PFSK-1 (cell line): Measurements from ENCODE around the gene CHMP2B.

Experiments
- FOXP2 ChIP-seq: optimal IDR thresholded peaks from 2 replicates; pipeline ENCODE3; 2011; ENCODE audit warnings: borderline replicate concordance, control low read depth, inconsistent platforms; ENCODE audit not compliant: insufficient read depth; ENCODE audit errors: extremely low read length, extremely low read depth
- POLR2AphosphoS5 ChIP-seq: IDR thresholded peaks from 2 replicates; pipeline ENCODE4 v1.6.1; 2012; ENCODE audit warnings: low read depth, mild to moderate bottlenecking, control low read depth, low read length, moderate library complexity
- REST ChIP-seq, 2 experiments: IDR thresholded peaks; 2 replicates each; pipeline versions ENCODE4 v1.6.1 to v1.8.0; 2011 to 2012; ENCODE audit warnings: low read depth in 2 of 2, low read length in 2 of 2, control low read depth in 1 of 2, inconsistent platforms in 1 of 2, mild to moderate bottlenecking in 1 of 2, moderate library complexity in 1 of 2; ENCODE audit not compliant: insufficient read depth in 1 of 2
- SIN3A ChIP-seq: IDR thresholded peaks from 2 replicates; pipeline ENCODE4 v1.6.1; 2012; ENCODE audit warnings: mild to moderate bottlenecking, low read length, moderate library complexity, borderline replicate concordance; ENCODE audit not compliant: insufficient read depth
- TAF1 ChIP-seq: IDR thresholded peaks from 2 replicates; pipeline ENCODE4 v1.6.1; 2012; ENCODE audit warnings: low read length, control low read depth, borderline replicate concordance; ENCODE audit not compliant: insufficient read depth

Gene CHMP2B

GRCh38 chr3:87225659-87226058, 1.4 kb upstream of the CHMP2B start:
- no peak for TF ChIP-seq FOXP2
- no peak for TF ChIP-seq POLR2AphosphoS5
- TF ChIP-seq SIN3A, result no peak
- TF ChIP-seq REST (IDR thresholded peaks at IDR 0.05; ENCODE audit: insufficient read depth in 1 of 2, low read depth in 2 of 2, low read length in 2 of 2), result no peak
- TF ChIP-seq TAF1, result no peak

GRCh38 chr3:87227835-87228144, 681 bp downstream of the CHMP2B start:
- TF ChIP-seq REST (IDR thresholded peaks at IDR 0.05; ENCODE audit: insufficient read depth in 1 of 2, low read depth in 2 of 2, low read length in 2 of 2) (no peak), POLR2AphosphoS5 (no peak), SIN3A (no peak), TAF1 (no peak), FOXP2 (no peak)

- TF ChIP-seq POLR2AphosphoS5 (no peak), TAF1 (no peak), FOXP2 (no peak), SIN3A (no peak), REST (IDR thresholded peaks at IDR 0.05; ENCODE audit: insufficient read depth in 1 of 2, low read depth in 2 of 2, low read length in 2 of 2) (no peak)
Measured at GRCh38 chr3:87228316-87228715, 1.2 kb downstream of the CHMP2B start.

GRCh38 chr3:87229113-87229512, 2.0 kb downstream of the CHMP2B start:
- TF ChIP-seq FOXP2 (no peak), POLR2AphosphoS5 (no peak), SIN3A (no peak), REST (IDR thresholded peaks at IDR 0.05; ENCODE audit: insufficient read depth in 1 of 2, low read depth in 2 of 2, low read length in 2 of 2) (no peak), TAF1 (no peak)

- no peak for TF ChIP-seq POLR2AphosphoS5
Measured at GRCh38 chr3:87233805-87234204, 6.7 kb downstream of the CHMP2B start.
